Transverse colon (tissue), 4 donors: Measurements from ENCODE around the gene HAGHL.

ENCODE experiments used
- CTCF ChIP-seq, 5 experiments: fragments of 200-600 bp in 3 of 5; fragments of 450-650 bp in 2 of 5; sonication (generic) in 3 of 5; IDR thresholded peaks; 1 replicate in 2 of 5; 2 replicates in 3 of 5; pipeline ENCODE4 v1.5.1; 2016 to 2017; ENCODE audit warnings: antibody characterized with exemption in 5 of 5, inconsistent platforms in 3 of 5, mild to moderate bottlenecking in 2 of 5, moderate library complexity in 1 of 5
- EP300 ChIP-seq: sonication (generic); formaldehyde crosslinking; IDR thresholded peaks from one replicate; pipeline ENCODE4 v1.6.1; 2017; ENCODE audit warnings: antibody characterized with exemption, low read depth
- POLR2A ChIP-seq: fragments of 450-650 bp; IDR thresholded peaks from one replicate; pipeline ENCODE4 v1.6.1; 2016; ENCODE audit warnings: antibody characterized with exemption, mild to moderate bottlenecking, moderate library complexity
- POLR2AphosphoS5 ChIP-seq, 3 donors: sonication (generic); formaldehyde crosslinking; IDR thresholded peaks; one replicate each; pipeline ENCODE4 v1.6.1; 2016; ENCODE audit warnings: antibody characterized with exemption in 3 of 3

DNA sequence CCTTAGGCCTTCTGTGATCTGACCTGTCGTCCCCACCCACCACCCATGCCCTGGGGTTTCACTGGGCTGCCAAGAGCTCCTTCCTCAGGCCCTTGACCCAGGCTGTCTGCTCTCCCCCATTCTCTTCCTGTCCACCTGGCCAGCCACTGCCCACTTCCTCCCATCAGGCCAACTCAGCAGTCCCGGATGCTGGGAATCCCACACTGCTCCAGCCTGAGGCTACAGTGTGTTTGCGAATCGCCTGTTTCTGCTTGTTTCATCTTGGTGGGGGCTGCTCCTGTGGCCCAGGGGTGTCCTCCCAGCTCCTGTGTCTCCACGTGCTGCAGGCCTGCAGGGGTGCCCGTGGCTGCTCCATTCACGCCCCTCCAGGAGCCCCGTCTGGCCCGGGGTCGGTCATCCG lies 12.8 kb upstream of the HAGHL start:
- no peak for TF ChIP-seq CTCF (IDR thresholded peaks at IDR 0.05)
- TF ChIP-seq POLR2A = no peak
- no peak for TF ChIP-seq POLR2AphosphoS5 (IDR thresholded peaks at IDR 0.05)
- TF ChIP-seq EP300 = no peak
